Measurements from ENCODE around the gene ARRB1.

DNA sequence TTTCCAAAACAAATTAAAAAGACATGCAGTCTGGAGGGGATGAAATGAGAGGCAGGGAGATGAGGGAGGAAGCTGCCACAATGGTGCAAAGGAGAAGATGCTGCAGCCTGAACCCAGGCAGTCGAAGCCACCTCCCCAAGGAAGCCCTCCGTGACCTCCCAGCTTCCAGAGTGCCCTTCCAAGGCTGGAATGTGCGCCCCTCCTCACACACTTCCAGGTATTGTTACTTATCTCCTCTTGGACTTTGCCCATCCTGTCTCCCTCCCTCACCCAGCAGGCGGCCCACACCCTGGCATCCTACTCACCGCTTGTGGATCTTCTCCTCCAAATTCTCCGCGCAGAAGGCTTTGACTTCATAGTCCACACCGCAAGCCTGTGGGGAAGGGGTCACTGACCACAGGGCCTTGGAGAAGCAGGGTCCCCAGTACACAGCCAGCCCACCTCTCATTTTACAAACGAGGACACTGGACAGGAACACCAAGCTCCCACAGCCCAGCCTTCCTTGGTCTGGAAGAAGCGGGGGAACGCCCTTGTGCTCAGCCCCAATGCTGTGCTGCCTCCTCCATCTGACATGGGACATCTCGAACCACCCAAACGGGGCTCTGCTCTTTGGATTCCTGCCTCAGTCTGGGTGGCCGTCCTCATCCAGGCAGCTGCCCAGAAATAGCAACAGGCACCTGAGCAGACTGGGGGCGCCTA is 70.5 kb downstream of the ARRB1 start:
- no peak for TF ChIP-seq POLR2A (IDR thresholded peaks at IDR 0.05)
- TF ChIP-seq, protein P1, sequence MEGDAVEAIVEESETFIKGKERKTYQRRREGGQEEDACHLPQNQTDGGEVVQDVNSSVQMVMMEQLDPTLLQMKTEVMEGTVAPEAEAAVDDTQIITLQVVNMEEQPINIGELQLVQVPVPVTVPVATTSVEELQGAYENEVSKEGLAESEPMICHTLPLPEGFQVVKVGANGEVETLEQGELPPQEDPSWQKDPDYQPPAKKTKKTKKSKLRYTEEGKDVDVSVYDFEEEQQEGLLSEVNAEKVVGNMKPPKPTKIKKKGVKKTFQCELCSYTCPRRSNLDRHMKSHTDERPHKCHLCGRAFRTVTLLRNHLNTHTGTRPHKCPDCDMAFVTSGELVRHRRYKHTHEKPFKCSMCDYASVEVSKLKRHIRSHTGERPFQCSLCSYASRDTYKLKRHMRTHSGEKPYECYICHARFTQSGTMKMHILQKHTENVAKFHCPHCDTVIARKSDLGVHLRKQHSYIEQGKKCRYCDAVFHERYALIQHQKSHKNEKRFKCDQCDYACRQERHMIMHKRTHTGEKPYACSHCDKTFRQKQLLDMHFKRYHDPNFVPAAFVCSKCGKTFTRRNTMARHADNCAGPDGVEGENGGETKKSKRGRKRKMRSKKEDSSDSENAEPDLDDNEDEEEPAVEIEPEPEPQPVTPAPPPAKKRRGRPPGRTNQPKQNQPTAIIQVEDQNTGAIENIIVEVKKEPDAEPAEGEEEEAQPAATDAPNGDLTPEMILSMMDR (IDR thresholded peaks at IDR 0.05) = no peak
